HepG2 (cell line): ENCODE data around the gene ITCH. TPM values are rescaled to one million over a fixed set of nuclear protein-coding genes. Genes with fewer than 3 reads are reported as not detected.

Source experiments
- CBX2 ChIP-seq, 2 experiments: fragments of 200-600 bp in 1 of 2; sonication (generic); formaldehyde crosslinking in 1 of 2; IDR thresholded peaks; 2 replicates each; pipeline versions ENCODE4 v1.7.0 to v1.8.1; 2018 to 2022; ENCODE audit warnings: low read depth in 2 of 2, low read length in 1 of 2, mild to moderate bottlenecking in 1 of 2, missing genetic modification reagents in 1 of 2
- FIP1L1 ChIP-seq: fragments of 200-400 bp; formaldehyde crosslinking; IDR thresholded peaks from 2 replicates; pipeline ENCODE4 v1.6.1; 2018; ENCODE audit warnings: low read depth, mild to moderate bottlenecking, low read length, moderate library complexity, borderline replicate concordance; ENCODE audit not compliant: insufficient read depth
- GABPA ChIP-seq, 2 experiments: IDR thresholded peaks; 2 replicates each; pipeline ENCODE4 v1.6.1; 2011 to 2016; ENCODE audit warnings: low read depth in 2 of 2, low read length in 1 of 2, missing biosample characterization in 1 of 2, missing genetic modification characterization in 1 of 2
- HDAC1 ChIP-seq: sonication (generic); formaldehyde crosslinking; IDR thresholded peaks from 2 replicates; pipeline ENCODE4 v1.5.1; 2020; ENCODE audit warnings: mild to moderate bottlenecking, missing genetic modification reagents
- HES4 ChIP-seq: sonication (generic); formaldehyde crosslinking; IDR thresholded peaks from 2 replicates; pipeline ENCODE4 v1.9.0; 2021; ENCODE audit warnings: mild to moderate bottlenecking, missing genetic modification reagents, borderline replicate concordance
- HNF4A ChIP-seq: sonication (generic); formaldehyde crosslinking; IDR thresholded peaks from 2 replicates; pipeline ENCODE4 v1.4.0; 2020; ENCODE audit warnings: missing genetic modification reagents
- HNRNPL ChIP-seq: fragments of 200-400 bp; formaldehyde crosslinking; IDR thresholded peaks from 2 replicates; pipeline ENCODE4 v1.6.1; 2017; ENCODE audit warnings: mild to moderate bottlenecking, low read depth, low read length
- MED1 ChIP-seq: sonication (generic); formaldehyde crosslinking; IDR thresholded peaks from 2 replicates; pipeline ENCODE4 v1.4.0; 2020; ENCODE audit warnings: missing genetic modification reagents
- PHF20 ChIP-seq: sonication (generic); formaldehyde crosslinking; IDR thresholded peaks from 2 replicates; pipeline ENCODE4 v1.5.0; 2020; ENCODE audit warnings: mild to moderate bottlenecking, missing genetic modification reagents
- SIX1 ChIP-seq: sonication (generic); formaldehyde crosslinking; IDR thresholded peaks from 2 replicates; pipeline ENCODE4 v1.4.0; 2020; ENCODE audit warnings: missing genetic modification reagents, borderline replicate concordance
- ZKSCAN1 ChIP-seq: fragments of 150-350 bp; IDR thresholded peaks from 2 replicates; pipeline ENCODE4 v1.6.1; 2014; ENCODE audit warnings: low read length
- ZNF138 ChIP-seq: sonication (generic); formaldehyde crosslinking; IDR thresholded peaks from 2 replicates; pipeline ENCODE4 v1.5.0; 2020; ENCODE audit warnings: mild to moderate bottlenecking, low read depth, missing genetic modification reagents
- ZNF333 ChIP-seq: sonication (generic); formaldehyde crosslinking; IDR thresholded peaks from 2 replicates; pipeline ENCODE4 v1.4.0; 2020; ENCODE audit warnings: mild to moderate bottlenecking, missing genetic modification reagents, borderline replicate concordance
- polyA plus RNA-seq, 8 experiments: library from polyadenylated mRNA; depleted of rRNA in 3 of 8; stranded (reverse) in 7 of 8; unstranded in 1 of 8; fragments of >200 nt; fragmentation: Illumina TruSeq in 4 of 8; extraction: Trizol in 4 of 8; gene quantifications; 2 replicates each; pipeline versions ENCODE4 v1.2.1 to v1.2.3, GENCODE V29; 2011 to 2016; ENCODE audit warnings: low read depth in 4 of 8, missing spikeins in 1 of 8, mixed read lengths in 1 of 8; ENCODE audit not compliant: insufficient read depth in 1 of 8
- total RNA-seq, 5 experiments: library from RNA; depleted of rRNA; stranded (reverse); fragments of >200 nt; fragmentation: Illumina TruSeq; extraction: Trizol; gene quantifications; 2 replicates each; pipeline ENCODE4 v1.2.3, GENCODE V29; 2016; ENCODE audit warnings: low read depth in 1 of 5
- TF ChIP-seq, protein P1 (sequence below): sonication (generic); formaldehyde crosslinking; IDR thresholded peaks from 2 replicates; pipeline ENCODE4 v1.9.0; 2021; ENCODE audit warnings: missing genetic modification reagents, borderline replicate concordance
- TF ChIP-seq, protein P2 (sequence below): sonication (generic); formaldehyde crosslinking; IDR thresholded peaks from 2 replicates; pipeline ENCODE4 v1.8.0; 2023; ENCODE audit warnings: mild to moderate bottlenecking, missing genetic modification reagents
- TF ChIP-seq, protein P3 (sequence below): sonication (generic); formaldehyde crosslinking; IDR thresholded peaks from 2 replicates; pipeline ENCODE4 v1.4.0; 2020; ENCODE audit warnings: missing genetic modification reagents
- TF ChIP-seq, protein P4 (sequence below): sonication (generic); formaldehyde crosslinking; IDR thresholded peaks from 2 replicates; pipeline ENCODE4 v1.5.0; 2020; ENCODE audit warnings: mild to moderate bottlenecking, low read depth, missing genetic modification reagents, borderline replicate concordance
- TF ChIP-seq, protein P5 (sequence below): sonication (generic); formaldehyde crosslinking; IDR thresholded peaks from 2 replicates; pipeline ENCODE4 v1.5.1; 2020; ENCODE audit warnings: missing genetic modification reagents, mild to moderate bottlenecking, borderline replicate concordance

ITCH gene
- total and polyA plus RNA-seq, 2 of the 13 experiments (the other 11 are each of a cell fraction or from before 2014, with no cell fraction given), result 20.5 to 112 TPM

DNA sequence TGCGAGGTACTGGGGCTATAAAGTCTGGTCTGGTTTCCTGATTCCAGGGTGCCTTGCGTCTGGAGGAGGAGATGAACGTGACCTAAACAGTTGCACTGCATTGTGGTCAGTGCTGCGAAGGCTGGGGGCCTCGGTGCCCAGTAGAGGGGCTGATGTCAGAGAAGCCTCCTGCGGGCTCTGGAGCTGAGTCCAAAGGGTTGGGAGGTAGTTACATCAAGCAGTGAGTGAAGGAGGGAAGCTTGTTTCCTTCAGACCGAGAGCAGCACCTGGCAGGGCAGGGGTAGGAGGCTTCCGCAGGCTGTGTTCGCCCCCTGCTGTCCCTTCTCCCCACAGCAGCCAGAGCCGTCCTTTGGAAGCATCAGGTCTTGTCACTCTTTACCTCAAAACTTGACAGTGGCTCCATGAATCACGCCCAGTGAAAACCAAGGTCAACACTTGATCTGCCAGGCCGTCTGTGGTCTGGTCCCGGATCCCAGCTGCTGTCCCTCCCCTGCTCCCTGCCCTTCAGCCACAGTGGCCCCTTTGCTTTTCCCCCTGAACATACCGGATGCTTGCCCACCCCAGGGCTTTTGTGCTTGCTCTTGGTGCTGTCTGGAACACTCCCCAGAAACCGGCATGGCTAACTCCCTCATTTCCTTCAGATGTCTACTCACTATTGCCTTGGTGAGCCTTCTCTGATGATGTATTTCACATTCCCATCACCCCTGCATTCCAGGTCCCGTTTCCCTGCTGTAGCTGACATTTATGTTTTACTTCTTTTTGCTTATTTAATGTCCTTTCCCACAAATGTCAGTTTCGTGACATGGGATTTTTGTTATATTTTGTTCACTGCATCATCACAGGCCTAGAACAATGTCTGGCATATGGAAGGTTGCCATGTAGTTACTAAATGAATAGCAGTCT lies 160.1 kb downstream of the ITCH start (continued):
- TF ChIP-seq, protein P1, sequence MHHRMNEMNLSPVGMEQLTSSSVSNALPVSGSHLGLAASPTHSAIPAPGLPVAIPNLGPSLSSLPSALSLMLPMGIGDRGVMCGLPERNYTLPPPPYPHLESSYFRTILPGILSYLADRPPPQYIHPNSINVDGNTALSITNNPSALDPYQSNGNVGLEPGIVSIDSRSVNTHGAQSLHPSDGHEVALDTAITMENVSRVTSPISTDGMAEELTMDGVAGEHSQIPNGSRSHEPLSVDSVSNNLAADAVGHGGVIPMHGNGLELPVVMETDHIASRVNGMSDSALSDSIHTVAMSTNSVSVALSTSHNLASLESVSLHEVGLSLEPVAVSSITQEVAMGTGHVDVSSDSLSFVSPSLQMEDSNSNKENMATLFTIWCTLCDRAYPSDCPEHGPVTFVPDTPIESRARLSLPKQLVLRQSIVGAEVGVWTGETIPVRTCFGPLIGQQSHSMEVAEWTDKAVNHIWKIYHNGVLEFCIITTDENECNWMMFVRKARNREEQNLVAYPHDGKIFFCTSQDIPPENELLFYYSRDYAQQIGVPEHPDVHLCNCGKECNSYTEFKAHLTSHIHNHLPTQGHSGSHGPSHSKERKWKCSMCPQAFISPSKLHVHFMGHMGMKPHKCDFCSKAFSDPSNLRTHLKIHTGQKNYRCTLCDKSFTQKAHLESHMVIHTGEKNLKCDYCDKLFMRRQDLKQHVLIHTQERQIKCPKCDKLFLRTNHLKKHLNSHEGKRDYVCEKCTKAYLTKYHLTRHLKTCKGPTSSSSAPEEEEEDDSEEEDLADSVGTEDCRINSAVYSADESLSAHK (CRISPR knock-in tag), result no peak
- no peak for TF ChIP-seq HNF4A (CRISPR knock-in tag)
- TF ChIP-seq, protein P2, sequence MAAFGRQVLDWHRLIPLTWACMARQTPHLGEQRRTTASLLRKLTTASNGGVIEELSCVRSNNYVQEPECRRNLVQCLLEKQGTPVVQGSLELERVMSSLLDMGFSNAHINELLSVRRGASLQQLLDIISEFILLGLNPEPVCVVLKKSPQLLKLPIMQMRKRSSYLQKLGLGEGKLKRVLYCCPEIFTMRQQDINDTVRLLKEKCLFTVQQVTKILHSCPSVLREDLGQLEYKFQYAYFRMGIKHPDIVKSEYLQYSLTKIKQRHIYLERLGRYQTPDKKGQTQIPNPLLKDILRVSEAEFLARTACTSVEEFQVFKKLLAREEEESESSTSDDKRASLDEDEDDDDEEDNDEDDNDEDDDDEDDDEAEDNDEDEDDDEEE (CRISPR knock-in tag), result no peak
- no peak for TF ChIP-seq SIX1
- TF ChIP-seq HNRNPL, result no peak
- peak; percentile 8; the same call in 1 of the 2 replicates for TF ChIP-seq MED1 (CRISPR knock-in tag)
- peak; percentile 79; the same call in 1 of the 2 replicates for TF ChIP-seq ZNF333
- 0 out of 2 replicates have a peak, but pooled peaks have one; percentile 16 for TF ChIP-seq ZKSCAN1
- TF ChIP-seq, protein P3, sequence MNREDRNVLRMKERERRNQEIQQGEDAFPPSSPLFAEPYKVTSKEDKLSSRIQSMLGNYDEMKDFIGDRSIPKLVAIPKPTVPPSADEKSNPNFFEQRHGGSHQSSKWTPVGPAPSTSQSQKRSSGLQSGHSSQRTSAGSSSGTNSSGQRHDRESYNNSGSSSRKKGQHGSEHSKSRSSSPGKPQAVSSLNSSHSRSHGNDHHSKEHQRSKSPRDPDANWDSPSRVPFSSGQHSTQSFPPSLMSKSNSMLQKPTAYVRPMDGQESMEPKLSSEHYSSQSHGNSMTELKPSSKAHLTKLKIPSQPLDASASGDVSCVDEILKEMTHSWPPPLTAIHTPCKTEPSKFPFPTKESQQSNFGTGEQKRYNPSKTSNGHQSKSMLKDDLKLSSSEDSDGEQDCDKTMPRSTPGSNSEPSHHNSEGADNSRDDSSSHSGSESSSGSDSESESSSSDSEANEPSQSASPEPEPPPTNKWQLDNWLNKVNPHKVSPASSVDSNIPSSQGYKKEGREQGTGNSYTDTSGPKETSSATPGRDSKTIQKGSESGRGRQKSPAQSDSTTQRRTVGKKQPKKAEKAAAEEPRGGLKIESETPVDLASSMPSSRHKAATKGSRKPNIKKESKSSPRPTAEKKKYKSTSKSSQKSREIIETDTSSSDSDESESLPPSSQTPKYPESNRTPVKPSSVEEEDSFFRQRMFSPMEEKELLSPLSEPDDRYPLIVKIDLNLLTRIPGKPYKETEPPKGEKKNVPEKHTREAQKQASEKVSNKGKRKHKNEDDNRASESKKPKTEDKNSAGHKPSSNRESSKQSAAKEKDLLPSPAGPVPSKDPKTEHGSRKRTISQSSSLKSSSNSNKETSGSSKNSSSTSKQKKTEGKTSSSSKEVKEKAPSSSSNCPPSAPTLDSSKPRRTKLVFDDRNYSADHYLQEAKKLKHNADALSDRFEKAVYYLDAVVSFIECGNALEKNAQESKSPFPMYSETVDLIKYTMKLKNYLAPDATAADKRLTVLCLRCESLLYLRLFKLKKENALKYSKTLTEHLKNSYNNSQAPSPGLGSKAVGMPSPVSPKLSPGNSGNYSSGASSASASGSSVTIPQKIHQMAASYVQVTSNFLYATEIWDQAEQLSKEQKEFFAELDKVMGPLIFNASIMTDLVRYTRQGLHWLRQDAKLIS (CRISPR knock-in tag), result no peak
- TF ChIP-seq FIP1L1, result no peak
- TF ChIP-seq, protein P4, sequence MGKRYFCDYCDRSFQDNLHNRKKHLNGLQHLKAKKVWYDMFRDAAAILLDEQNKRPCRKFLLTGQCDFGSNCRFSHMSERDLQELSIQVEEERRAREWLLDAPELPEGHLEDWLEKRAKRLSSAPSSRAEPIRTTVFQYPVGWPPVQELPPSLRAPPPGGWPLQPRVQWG, result no peak
- TF ChIP-seq, protein P5, sequence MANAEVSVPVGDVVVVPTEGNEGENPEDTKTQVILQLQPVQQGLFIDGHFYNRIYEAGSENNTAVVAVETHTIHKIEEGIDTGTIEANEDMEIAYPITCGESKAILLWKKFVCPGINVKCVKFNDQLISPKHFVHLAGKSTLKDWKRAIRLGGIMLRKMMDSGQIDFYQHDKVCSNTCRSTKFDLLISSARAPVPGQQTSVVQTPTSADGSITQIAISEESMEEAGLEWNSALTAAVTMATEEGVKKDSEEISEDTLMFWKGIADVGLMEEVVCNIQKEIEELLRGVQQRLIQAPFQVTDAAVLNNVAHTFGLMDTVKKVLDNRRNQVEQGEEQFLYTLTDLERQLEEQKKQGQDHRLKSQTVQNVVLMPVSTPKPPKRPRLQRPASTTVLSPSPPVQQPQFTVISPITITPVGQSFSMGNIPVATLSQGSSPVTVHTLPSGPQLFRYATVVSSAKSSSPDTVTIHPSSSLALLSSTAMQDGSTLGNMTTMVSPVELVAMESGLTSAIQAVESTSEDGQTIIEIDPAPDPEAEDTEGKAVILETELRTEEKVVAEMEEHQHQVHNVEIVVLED (CRISPR knock-in tag), result no peak
- no peak for TF ChIP-seq GABPA (IDR thresholded peaks at IDR 0.05; ENCODE audit: low read depth, low read length)
- no peak for TF ChIP-seq GABPA (CRISPR knock-in tag; IDR thresholded peaks at IDR 0.05; ENCODE audit: low read depth)
- no peak for TF ChIP-seq CBX2 (IDR thresholded peaks at IDR 0.05; ENCODE audit: low read depth, low read length)
- TF ChIP-seq CBX2 (CRISPR knock-in tag; IDR thresholded peaks at IDR 0.05; ENCODE audit: low read depth), result no peak
- no peak for TF ChIP-seq PHF20
- no peak for TF ChIP-seq ZNF138
- TF ChIP-seq HES4, result no peak
- TF ChIP-seq HDAC1 (CRISPR knock-in tag), result no peak
